NCI-H1092 treated with DMSO at 0.1 percent for 48 hours (cell line): Measurements from ENCODE around the gene CHADL.
A peak's percentile ranks its signal among the peaks of the same experiment; 100 is the strongest.
"Not testable (repeated sequence)": the region's sequence is repeated elsewhere in the genome, so short reads cannot be mapped to it uniquely, and the experiment has no call there.

Experiments used
- DNase-seq: peaks from one replicate; lab custom pipeline; 2025; lab: John Stamatoyannopoulos, UW

Gene CHADL

GRCh38 chr22:41240377-41241132, at the start of gene CHADL:
TSS of gene CHADL (minus strand) at chr22:41240931. CDS start at chr22:41240881, 50 bp downstream.
- no peak for DNase-seq

DNA sequence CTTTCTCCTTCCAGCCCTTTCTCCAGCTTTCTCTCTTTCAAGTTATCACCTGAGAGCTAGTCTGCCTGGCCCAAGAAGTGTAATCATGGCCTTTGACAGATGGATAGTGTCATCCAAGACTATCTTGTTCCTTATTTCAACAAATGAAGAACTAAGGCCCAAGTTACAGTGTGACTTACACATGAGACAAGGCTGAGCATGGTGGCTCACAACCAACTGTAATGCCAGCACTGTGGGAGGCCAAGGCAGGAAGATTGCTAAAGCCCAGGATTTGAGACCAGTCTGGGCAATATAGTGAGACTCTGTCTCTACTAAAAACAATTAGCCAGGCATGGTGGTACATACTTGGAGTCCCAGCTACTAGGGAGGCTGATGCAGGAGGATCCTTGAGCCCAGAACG, 48.9 kb upstream of the CHADL start:
- no peak for DNase-seq

DNA sequence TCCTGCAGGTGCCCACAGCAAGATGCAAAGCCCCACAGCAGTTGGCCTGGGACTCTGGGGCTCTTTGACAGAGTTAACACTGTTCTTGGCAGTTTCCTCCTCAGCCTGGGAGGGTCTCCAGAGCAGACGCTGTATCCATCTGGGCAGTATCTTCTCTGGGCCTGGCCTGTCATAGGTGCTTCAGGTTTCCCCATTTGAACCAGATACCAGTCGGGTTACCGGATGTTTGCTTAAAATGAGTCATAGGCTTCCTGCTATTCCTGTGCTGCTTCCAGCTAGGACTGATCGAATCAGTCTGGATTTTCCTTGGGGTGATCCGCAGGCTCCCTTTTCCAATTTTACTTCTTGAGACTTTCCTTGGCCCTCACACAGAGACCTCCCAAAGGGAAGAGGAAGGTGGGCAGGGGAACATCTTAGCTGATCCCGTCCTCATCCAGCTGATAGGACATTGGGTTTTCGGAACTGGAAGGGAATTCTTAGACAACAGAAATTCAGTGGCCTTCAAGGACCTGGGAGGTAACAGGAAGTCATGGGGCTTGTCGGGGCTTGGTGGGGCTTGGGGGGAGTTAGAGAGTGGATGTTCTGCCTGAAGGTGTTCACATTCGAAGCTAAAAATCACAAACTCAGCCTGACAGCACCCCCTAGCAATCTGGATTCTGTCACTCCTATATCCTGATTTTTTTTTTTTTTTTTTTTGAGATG, 47.7 kb upstream of the CHADL start:
- no peak for DNase-seq

- no peak for DNase-seq
These were observed 45.9 kb upstream of the CHADL start for GRCh38 chr22:41286639-41287091.

- DNase-seq = peak; percentile 99
These were observed 45.3 kb upstream of the CHADL start, which contains the start of gene RANGAP1 for GRCh38 chr22:41285820-41286638. TSS of gene RANGAP1 (minus strand) at chr22:41286187. CDS start at chr22:41281044, 5,143 bp downstream.

GRCh38 chr22:41285441-41285819, 44.7 kb upstream of the CHADL start:
- DNase-seq = peak; percentile 49

DNA sequence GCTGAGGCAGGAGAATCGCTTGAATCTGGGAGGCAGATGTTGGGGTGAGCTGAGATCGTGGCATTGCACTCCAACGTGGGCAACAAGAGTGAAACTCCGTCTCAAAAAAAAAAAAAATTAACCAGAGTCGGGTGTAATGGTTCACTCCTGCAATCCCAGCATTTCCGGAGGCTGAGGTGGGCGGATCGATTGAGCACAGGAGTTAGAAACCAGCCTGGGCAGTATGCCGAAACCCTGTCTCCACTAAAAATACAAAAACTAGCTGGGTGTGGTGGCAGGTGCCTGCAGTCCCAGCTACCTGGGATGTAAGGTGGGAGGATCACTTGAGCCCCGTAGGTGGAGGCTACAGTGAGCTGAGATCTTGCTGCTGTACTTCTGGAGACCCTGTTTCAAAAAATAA, 43.7 kb upstream of the CHADL start:
- DNase-seq = no peak

- no peak for DNase-seq
These were observed 40.1 kb upstream of the CHADL start for GRCh38 chr22:41280854-41281253.

- no peak for DNase-seq
These were observed 39.3 kb upstream of the CHADL start for GRCh38 chr22:41280065-41280464.

DNA sequence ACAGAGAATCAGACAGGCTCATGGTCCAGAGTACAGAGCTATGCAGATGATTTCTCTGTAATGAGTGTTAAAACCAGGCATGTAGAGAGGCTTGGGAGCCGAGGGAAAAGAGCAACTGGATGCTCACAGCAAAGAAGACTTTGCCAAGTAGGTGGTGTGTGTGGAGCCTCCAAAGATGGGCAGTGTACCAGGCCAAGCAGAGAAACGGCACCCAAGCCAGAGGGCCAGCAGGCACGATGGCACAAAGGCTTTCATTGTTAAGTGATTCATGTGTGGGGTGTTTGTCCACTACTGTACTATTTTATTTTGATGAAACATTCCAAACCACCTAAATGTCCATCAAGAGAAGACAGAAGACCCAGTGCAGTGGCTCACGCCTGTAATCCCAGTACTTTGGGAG, 34.1 kb upstream of the CHADL start:
- no peak for DNase-seq

GRCh38 chr22:41273128-41273527, 32.4 kb upstream of the CHADL start:
- DNase-seq = no peak

DNA sequence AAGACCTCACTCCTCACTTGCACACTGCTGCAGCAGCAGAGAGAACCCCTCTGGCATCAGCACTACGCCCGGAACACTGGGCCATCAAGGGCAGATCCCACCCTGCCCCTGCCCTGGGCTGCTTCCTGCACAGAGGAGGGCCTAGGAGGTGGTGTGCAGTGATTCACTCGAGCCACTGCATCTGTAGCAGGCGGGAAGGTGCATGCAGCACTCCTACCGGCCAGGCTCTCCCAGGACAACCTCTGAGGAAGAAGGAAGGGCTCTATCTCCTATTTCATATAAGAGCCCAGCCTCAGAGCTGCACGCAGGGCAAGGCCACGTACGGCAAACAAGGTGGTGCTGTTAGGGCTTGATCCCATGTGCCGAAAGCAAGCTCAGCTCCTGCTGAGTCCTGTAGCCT, 31.1 kb upstream of the CHADL start:
- DNase-seq = no peak

DNA sequence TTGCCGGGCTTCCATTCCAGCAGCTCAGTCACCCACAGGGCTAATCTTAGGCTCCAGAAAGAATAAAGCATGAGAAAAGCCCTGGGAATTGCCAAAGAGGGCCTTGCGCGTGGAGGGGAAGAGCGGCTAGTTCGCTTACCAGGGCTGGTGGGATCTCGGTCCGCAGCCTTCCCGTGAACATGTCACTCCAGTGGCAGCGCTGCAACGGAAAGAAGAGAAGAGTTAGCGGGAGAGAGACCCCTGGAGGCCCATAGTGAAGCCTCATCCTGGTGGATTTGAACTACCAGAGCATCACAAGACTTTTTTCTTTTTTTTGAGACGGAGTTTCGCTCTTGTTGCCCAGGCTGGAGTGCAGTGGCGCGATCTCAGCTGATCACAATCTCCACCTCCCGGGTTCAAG, 27.2 kb upstream of the CHADL start:
- DNase-seq = no peak

DNA sequence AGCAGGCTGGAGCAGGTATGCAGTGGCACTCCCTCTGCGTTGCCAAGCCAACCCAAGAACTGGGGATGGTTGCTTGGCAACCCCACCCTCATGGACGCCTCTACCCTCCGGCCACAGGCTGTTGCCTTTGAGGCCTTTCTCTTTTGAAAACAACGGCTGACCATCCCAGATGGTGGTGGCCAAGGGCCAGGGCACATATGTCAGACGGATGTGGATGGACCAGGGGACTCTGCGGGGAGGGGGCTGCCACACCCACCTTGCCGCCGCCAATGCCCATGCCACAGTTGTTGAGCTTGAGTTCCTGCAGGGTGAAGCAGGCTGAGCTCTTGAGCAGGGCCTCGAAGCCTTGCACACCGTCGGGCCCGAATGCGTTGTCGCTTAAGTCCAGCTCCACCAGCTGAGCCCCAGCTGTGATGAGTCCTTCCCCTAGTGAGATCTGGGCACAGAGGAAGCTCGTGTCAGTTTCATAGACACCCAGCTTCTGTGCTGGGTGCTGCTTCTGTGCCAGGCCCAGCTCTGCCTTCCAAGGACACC, 23.7 kb upstream of the CHADL start:
- no peak for DNase-seq

DNA sequence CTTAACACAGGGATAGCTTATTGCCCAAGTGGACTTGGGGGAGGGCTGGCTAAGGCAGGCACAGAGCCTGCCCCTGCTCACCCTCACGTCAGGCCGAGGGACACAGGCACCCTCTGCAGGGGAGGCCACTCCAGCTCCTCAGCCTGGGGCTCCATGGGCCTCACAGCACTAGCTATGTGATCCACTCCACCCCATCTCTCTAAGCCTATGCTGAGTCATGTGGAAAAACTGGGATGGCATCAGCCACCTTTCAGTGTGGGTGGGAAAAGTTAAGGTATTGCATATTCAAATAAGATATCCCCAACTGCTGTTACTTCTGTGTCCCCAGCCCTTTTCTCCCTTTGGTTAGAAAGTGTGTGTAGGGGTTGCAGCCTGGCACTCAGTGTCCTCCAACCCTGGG, 23.0 kb upstream of the CHADL start:
- DNase-seq = no peak

GRCh38 chr22:41262250-41262765, 21.6 kb upstream of the CHADL start:
- DNase-seq = no peak

DNA sequence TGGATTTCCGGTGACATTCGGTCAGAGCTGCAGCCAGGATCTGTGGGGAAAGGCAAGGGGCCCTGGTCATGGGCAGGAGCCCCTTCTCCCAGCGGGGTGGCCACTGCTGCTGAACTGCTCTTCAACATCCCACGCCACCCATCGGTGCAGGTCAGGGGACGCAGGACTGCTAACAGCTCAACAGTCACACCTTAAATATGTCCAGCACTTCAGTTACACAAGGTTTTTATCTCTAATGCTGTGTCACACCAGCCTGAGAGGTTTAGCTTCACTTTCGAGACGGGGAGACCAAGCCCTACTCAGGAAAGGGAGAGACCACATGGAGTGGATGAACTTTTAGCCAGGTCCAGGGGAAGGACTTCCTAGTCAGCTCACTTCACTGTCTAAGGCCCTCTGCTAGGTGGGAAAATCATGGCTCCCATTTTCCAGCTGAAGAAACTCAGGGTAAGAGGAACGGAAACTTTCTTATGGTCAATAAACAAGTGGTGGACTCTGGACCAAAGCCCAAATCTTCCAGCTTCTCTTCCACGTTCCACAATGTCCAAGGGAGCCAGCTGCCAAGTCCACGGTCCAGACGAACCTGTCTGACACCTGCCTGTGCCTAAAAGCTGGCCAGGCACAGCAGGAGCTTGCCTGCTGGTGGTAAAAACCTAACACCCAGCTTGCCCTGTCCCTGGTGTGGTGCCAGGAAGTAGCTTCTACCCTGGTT, 21.0 kb upstream of the CHADL start:
- DNase-seq = no peak

DNA sequence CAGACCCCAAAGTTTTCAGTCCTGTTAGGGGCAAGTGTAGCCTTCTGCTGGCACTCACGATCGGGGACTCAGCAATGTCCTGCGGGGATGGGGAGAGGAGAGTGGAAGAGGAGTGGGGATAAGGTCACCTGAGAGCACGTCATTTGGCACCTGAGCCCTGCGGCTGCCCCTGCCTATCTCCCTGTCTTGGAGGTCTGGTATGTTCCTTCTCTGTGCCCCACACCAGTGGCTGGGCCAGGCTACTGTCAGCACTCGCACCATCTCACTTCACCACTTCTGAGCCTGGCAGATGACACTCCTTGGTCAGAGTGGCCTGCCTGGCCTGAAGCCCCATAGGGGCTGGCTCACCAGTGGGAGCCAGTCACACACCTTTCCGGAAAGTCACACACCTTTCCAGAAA, 20.1 kb upstream of the CHADL start:
- no peak for DNase-seq

DNA sequence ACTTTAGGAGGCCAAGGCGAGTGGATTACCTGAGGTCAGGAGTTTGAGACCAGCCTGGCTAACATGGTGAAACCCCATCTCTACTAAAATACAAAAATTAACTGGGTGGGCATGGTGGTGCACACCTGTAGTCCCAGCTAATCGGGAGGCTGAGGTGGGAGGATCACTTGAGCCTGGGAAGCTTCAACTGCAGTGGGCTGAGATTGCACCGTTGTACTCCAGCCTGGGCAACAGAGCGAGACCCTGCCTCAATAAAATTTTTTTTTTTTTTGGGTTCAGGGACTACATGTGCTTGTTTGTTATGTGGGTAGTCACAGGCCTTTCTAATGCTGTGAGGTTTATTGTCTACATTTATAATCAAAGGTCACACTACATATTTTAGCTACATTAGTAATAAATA, 19.0 kb upstream of the CHADL start:
- DNase-seq = not testable (repeated sequence)

GRCh38 chr22:41257696-41258095, 17.0 kb upstream of the CHADL start:
- no peak for DNase-seq
